CD14-positive monocyte (primary cell): ENCODE measurements around the gene NFKB1. TPM values are rescaled to one million over a fixed set of nuclear protein-coding genes. Genes with fewer than 3 reads are reported as not detected.
A peak's percentile ranks its signal among the peaks of the same experiment; 100 is the strongest.

ENCODE experiments used
- DNase-seq, 3 donors: peaks; one replicate each; pipeline ENCODE4 v3.0.0-alpha.2; 2011 to 2022
- H2AFZ ChIP-seq: 2 replicates; pipeline ENCODE4 v1.6.0; 2012; ENCODE audit warnings: mild to moderate bottlenecking, low read depth, low read length, inconsistent platforms; ENCODE audit not compliant: insufficient read depth, poor library complexity, severe bottlenecking
- H3K27ac ChIP-seq, 2 donors: 1 replicate in 1 of 2; 2 replicates in 1 of 2; pipeline ENCODE4 v1.5.1; 2012 to 2013; ENCODE audit warnings: low read length in 2 of 2, control low read depth in 1 of 2, inconsistent platforms in 1 of 2, low read depth in 1 of 2, mild to moderate bottlenecking in 1 of 2
- H3K27me3 ChIP-seq, 2 donors: one replicate each; pipeline versions ENCODE4 v1.6.0 to v1.6.1; 2011 to 2013; ENCODE audit warnings: low read length in 2 of 2; ENCODE audit not compliant: control insufficient read depth in 2 of 2, insufficient read depth in 2 of 2
- H3K36me3 ChIP-seq, 2 donors: replicated peaks in 1 of 2; 1 replicate in 1 of 2; 2 replicates in 1 of 2; pipeline versions ENCODE4 v1.5.1 to v1.6.1; 2012 to 2013; ENCODE audit warnings: low read length in 2 of 2, control low read depth in 1 of 2, inconsistent platforms in 1 of 2, mild to moderate bottlenecking in 1 of 2; ENCODE audit not compliant: insufficient read depth in 2 of 2, control insufficient read depth in 1 of 2
- H3K4me1 ChIP-seq, 2 donors: 1 replicate in 1 of 2; 2 replicates in 1 of 2; pipeline versions ENCODE4 v1.5.1 to v1.6.1; 2012 to 2013; ENCODE audit warnings: low read length in 2 of 2, control low read depth in 1 of 2, inconsistent platforms in 1 of 2, mild to moderate bottlenecking in 1 of 2, moderate library complexity in 1 of 2; ENCODE audit not compliant: insufficient read depth in 2 of 2, control insufficient read depth in 1 of 2
- H3K4me2 ChIP-seq: replicated peaks from 2 replicates; pipeline ENCODE3; 2012; ENCODE audit warnings: low read length, moderate library complexity, mild to moderate bottlenecking; ENCODE audit not compliant: poor library complexity, severe bottlenecking; ENCODE audit errors: extremely low read depth
- H3K4me3 ChIP-seq, 3 experiments: fragments of 200-600 bp in 1 of 3; sonication (generic) in 1 of 3; replicated peaks in 1 of 3; 1 replicate in 2 of 3; 2 replicates in 1 of 3; pipeline ENCODE4 v1.5.1; 2011 to 2013; ENCODE audit warnings: low read length in 3 of 3, mild to moderate bottlenecking in 3 of 3, control low read depth in 2 of 3, low read depth in 2 of 3, inconsistent platforms in 1 of 3, moderate library complexity in 1 of 3
- H3K79me2 ChIP-seq: 2 replicates; pipeline ENCODE4 v1.6.0; 2012; ENCODE audit warnings: mild to moderate bottlenecking, control low read depth, inconsistent platforms, low read length, moderate library complexity; ENCODE audit not compliant: insufficient read depth
- H3K9ac ChIP-seq: 2 replicates; pipeline ENCODE4 v1.6.0; 2017; ENCODE audit warnings: low read length, mild to moderate bottlenecking; ENCODE audit not compliant: insufficient read depth, poor library complexity, severe bottlenecking
- H3K9me3 ChIP-seq, 2 donors: replicated peaks in 1 of 2; 1 replicate in 1 of 2; 2 replicates in 1 of 2; pipeline versions ENCODE4 v1.5.1 to v1.6.1; 2012 to 2013; ENCODE audit warnings: low read length in 2 of 2, control low read depth in 1 of 2; ENCODE audit not compliant: control insufficient read depth in 1 of 2, insufficient read depth in 1 of 2
- H4K20me1 ChIP-seq: 2 replicates; pipeline ENCODE4 v1.6.0; 2012; ENCODE audit warnings: mild to moderate bottlenecking, low read length, control low read depth, moderate library complexity; ENCODE audit not compliant: insufficient read depth
- H3K27ac Mint-ChIP-seq, 7 donors: one replicate each; pipeline ENCODE4 v1.8.0; 2020; ENCODE audit warnings: mild to moderate bottlenecking in 7 of 7, mixed read lengths in 7 of 7, moderate library complexity in 6 of 7, inconsistent platforms in 2 of 7
- H3K27me3 Mint-ChIP-seq, 3 donors: one replicate each; pipeline ENCODE4 v1.8.0; 2021 to 2022; ENCODE audit warnings: low read depth in 3 of 3, mild to moderate bottlenecking in 3 of 3, mixed read lengths in 3 of 3, moderate library complexity in 3 of 3, inconsistent platforms in 1 of 3
- H3K36me3 Mint-ChIP-seq, 2 donors: one replicate each; pipeline ENCODE4 v1.8.0; 2020; ENCODE audit warnings: mixed read lengths in 2 of 2, inconsistent platforms in 1 of 2, mild to moderate bottlenecking in 1 of 2
- H3K4me1 Mint-ChIP-seq: one replicate; pipeline ENCODE4 v1.8.0; 2020; ENCODE audit warnings: mild to moderate bottlenecking, mixed read lengths
- H3K4me3 Mint-ChIP-seq, 2 donors: one replicate each; pipeline ENCODE4 v1.8.0; 2020; ENCODE audit warnings: mild to moderate bottlenecking in 2 of 2, mixed read lengths in 2 of 2, moderate library complexity in 1 of 2
- H3K9me3 Mint-ChIP-seq, 7 donors: one replicate each; pipeline ENCODE4 v1.8.0; 2020 to 2022; ENCODE audit warnings: mixed read lengths in 7 of 7, mild to moderate bottlenecking in 6 of 7, moderate library complexity in 6 of 7, inconsistent platforms in 2 of 7
- CTCF ChIP-seq: fragments of 200-600 bp; IDR thresholded peaks from one replicate; pipeline ENCODE4 v1.8.0; 2022; ENCODE audit warnings: antibody characterized with exemption, mild to moderate bottlenecking
- WGBS: methylation state at CpG from one replicate; pipeline ENCODE4 v1.1.5; 2013; ENCODE audit warnings: missing lambda C conversion rate; ENCODE audit not compliant: insufficient coverage; 5-methylcytosine and 5-hydroxymethylcytosine counted together
- intact Hi-C, 2 donors: fragments of 100-400 bp; cut with micrococcal nuclease; formaldehyde crosslinking; loops; one replicate each; pipeline versions ENCODE4 v1.15.0 to v1.15.1; 2023
- polyA plus RNA-seq, 3 donors: library from polyadenylated mRNA; depleted of rRNA in 1 of 3; unstranded in 2 of 3; stranded (reverse) in 1 of 3; fragments of 300-500 nt in 2 of 3; fragments of >200 nt in 1 of 3; fragmentation: Illumina TruSeq in 2 of 3; gene quantifications; 1 replicate in 2 of 3; 2 replicates in 1 of 3; pipeline ENCODE4 v1.2.3, GENCODE V29; 2012 to 2021

Gene NFKB1
- polyA plus RNA-seq, 3 donors, result 9.0 to 34.4 (median 17.8) TPM

DNA sequence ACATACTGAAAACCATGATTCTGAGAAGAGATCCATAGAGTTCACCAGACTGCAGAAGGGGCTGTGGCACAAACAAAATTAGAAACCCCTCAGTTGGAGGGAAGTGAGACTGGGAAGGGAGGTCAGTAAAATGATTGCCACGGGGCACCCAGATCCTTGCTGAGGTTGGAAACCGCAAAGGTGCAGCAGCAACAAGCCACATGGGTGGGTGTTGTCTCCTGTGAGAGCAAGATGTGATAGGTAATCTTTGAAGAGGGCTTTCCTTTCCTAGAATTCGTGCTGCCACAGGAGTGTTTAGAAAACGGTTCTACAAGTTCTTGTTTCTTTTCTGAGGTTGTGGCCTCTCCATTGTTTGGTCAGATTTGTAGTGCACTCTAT lies 85.5 kb downstream of the NFKB1 start:
- H3K4me2 ChIP-seq, result no peak overlapping the region
- no peak overlapping the region for H3K4me3 ChIP-seq
- intact Hi-C loops, result no loop called here
- H3K36me3 ChIP-seq, result peaks cover 80 to 100% of the 10 kb centered on the region in 2 donors
- H3K79me2 ChIP-seq, result no peaks in the 10 kb centered on the region
- peaks cover 88 to 92% of the 10 kb centered on the region in 2 donors for H3K36me3 Mint-ChIP-seq
- H3K4me1 Mint-ChIP-seq, result peaks cover 2% of the 10 kb centered on the region
- H3K9me3 Mint-ChIP-seq, result peaks cover 0 to 4% (median 2%) of the 10 kb centered on the region in 7 donors
- H3K27ac Mint-ChIP-seq, result peak overlapping the region in 1 of 7 donors; percentile 58
- 89% methylated on average over 2 of the region's 4 CpGs for WGBS
- TF ChIP-seq CTCF, result no peak
- no peaks in the 10 kb centered on the region for H3K27me3 Mint-ChIP-seq
- no peaks in the 10 kb centered on the region for H3K9me3 ChIP-seq
- H3K27ac ChIP-seq, result no peak overlapping the region
- H3K4me1 ChIP-seq, result peaks cover 0 to 3% of the 10 kb centered on the region in 2 donors
- H3K9ac ChIP-seq, result no peak overlapping the region
- H4K20me1 ChIP-seq, result peaks cover 21% of the 10 kb centered on the region
- no peak overlapping the region for H3K4me3 Mint-ChIP-seq
- no peaks in the 10 kb centered on the region for H3K27me3 ChIP-seq
- H2AFZ ChIP-seq, result no peak overlapping the region
- DNase-seq, result no peak

DNA sequence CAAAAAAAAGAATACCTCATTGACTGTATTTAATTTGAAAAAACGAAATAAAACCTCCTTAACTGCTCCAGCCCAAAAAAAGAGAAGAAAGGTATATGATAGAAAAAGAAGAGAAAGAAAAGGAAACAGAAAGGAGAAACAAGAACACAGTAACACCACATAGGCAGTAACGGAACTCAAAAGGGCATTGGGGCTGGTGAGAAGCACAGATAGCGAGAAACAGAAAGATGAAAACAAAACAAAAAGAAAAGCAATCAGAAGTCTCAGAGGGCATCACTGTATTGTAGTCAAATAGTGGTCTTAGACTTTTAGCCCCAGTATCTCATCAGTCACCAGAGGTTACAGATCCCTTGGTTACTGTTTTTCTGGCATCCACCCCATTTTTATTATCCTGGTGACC lies 88.6 kb downstream of the NFKB1 start:
- Mint-ChIP-seq H3K4me1 (peaks cover 19% of the 10 kb centered on the region), H3K4me3 (no peak overlapping the region), H3K9me3 (peaks cover 0 to 4% (median 2%) of the 10 kb centered on the region in 7 donors), H3K27me3 (no peaks in the 10 kb centered on the region), H3K27ac (peak overlapping the region in 2 of 7 donors; percentile 2 to 9), H3K36me3 (peaks cover 81 to 83% of the 10 kb centered on the region in 2 donors)
- Histone ChIP-seq H2AFZ (no peak overlapping the region), H3K36me3 (peaks cover 59 to 81% of the 10 kb centered on the region in 2 donors), H3K9ac (no peak overlapping the region), H3K4me1 (peaks cover 6 to 22% of the 10 kb centered on the region in 2 donors), H3K79me2 (no peaks in the 10 kb centered on the region), H3K27me3 (no peaks in the 10 kb centered on the region), H4K20me1 (peaks cover 28% of the 10 kb centered on the region), H3K9me3 (no peaks in the 10 kb centered on the region), H3K27ac (no peak overlapping the region), H3K4me3 (no peak overlapping the region), H3K4me2 (no peak overlapping the region)
- intact Hi-C loops, result no loop called here
- WGBS, result no CpG with 5 or more reads among the region's 3 CpGs
- DNase-seq, result no peak
- no peak for TF ChIP-seq CTCF
